ENCODE results near the gene PLEKHH1.

- TF ChIP-seq POLR2A (IDR thresholded peaks at IDR 0.05) (no peak), CTCF (IDR thresholded peaks at IDR 0.05) (no peak)
Observed at GRCh38 chr14:67577909-67578749, 45.0 kb downstream of the PLEKHH1 start.
